SK-N-MC (cell line): ENCODE results near the gene PWWP2B.

Source experiments
- EZH2 ChIP-seq: fragments of 200-600 bp; sonication (generic); IDR thresholded peaks from one replicate; pipeline ENCODE4 v1.6.1; 2017; ENCODE audit warnings: antibody characterized with exemption
- POLR2AphosphoS5 ChIP-seq: IDR thresholded peaks from 2 replicates; pipeline ENCODE4 v1.6.1; 2012; ENCODE audit warnings: mild to moderate bottlenecking, low read depth, low read length, borderline replicate concordance

- TF ChIP-seq EZH2: no peak
- no peak for TF ChIP-seq POLR2AphosphoS5
Measured at GRCh38 chr10:132397671-132398565, 918 bp downstream of the PWWP2B start.
